Measurements from ENCODE around the gene PPP1R37. TPM values are rescaled to one million over a fixed set of nuclear protein-coding genes. Genes with fewer than 3 reads are reported as not detected.

Gene PPP1R37
- total RNA-seq, 1 experiment from 2014 or later = 8.0 TPM

DNA sequence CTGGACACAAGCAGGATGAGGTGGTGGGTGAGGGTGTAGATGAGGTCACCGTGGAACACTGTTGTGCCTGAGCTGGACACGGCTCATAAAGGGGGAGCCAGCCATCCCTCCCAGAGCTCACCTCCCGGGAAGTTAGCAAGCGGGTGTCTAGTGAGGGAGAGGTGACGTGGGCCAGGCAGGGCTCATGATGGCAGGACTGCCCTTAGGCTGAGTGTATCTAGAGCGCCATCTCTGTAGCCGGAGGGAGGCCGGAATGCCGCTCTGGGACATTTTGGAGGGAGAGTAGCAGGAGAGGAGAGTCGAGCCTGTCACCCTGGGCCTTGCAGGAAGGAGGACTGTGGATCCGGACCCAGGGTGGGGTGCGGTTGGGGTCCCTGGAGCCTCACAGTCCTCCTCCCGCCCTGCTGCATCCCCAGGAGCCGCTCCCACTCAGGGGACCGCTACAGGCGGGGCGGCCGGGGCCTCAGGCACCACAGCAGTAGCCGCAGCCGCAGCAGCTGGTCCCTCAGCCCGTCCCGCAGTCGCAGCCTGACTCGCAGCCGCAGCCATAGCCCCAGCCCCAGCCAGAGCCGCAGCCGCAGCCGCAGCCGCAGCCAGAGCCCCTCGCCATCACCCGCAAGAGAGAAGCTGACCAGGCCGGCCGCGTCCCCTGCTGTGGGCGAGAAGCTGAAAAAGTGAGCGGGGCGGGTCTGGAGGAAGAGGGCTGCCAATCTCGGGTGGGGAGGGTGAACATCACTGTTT lies 25.9 kb upstream of the PPP1R37 start:
- Histone ChIP-seq H3K27me3 (ENCODE audit: low read length) (no peaks in the 10 kb centered on the region), H3K9ac (ENCODE audit: low read length) (no peak overlapping the region), H2AFZ (ENCODE audit: low read length) (no peak overlapping the region), H3K27ac (ENCODE audit: low read length) (no peak overlapping the region), H3K9me2 (replicated peaks; ENCODE audit: insufficient read depth, low read length) (no peaks in the 10 kb centered on the region), H3K4me2 (ENCODE audit: low read depth, low read length, poor library complexity, severe bottlenecking) (no peak overlapping the region), H3K4me3 (ENCODE audit: low read length) (no peak overlapping the region), H3K4me1 (ENCODE audit: low read length) (peaks cover 19% of the 10 kb centered on the region), H3K36me3 (ENCODE audit: insufficient read depth, low read length) (peaks cover 9% of the 10 kb centered on the region), H3K79me2 (ENCODE audit: low read length) (no peaks in the 10 kb centered on the region), H4K20me1 (ENCODE audit: insufficient read depth, low read depth, low read length) (peaks cover 28% of the 10 kb centered on the region), H3K9me3 (ENCODE audit: low read length) (no peaks in the 10 kb centered on the region)
- DNase-seq = no peak

DNA sequence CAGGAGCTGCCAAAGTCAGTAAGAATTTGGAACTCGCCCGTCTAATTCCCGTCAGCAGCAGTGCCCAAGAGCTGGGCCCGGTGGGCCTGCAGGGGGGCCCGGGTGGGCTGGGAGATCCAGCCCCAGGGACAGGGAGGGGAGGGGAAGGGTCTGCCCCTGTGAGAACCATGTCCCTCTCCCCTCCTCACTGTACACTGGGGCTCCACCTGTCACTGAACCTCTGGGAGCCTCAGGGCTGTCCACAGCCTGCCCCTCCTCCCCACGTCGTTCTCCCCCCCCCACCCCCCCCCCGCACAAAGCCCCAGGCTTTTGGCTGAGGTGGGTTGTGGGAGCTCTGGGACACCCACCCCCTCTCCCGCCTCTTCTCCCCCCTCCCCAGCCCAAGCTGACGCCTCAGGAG lies 24.9 kb upstream of the PPP1R37 start:
- no peak overlapping the region for H3K4me2 ChIP-seq (ENCODE audit: low read depth, low read length, poor library complexity, severe bottlenecking)
- H4K20me1 ChIP-seq (ENCODE audit: insufficient read depth, low read depth, low read length) = peaks cover 37% of the 10 kb centered on the region
- no peak overlapping the region for H3K27ac ChIP-seq (ENCODE audit: low read length)
- H3K9me3 ChIP-seq (ENCODE audit: low read length) = no peaks in the 10 kb centered on the region
- H3K79me2 ChIP-seq (ENCODE audit: low read length) = peaks cover 2% of the 10 kb centered on the region; the same call in 1 of the 2 replicates
- H2AFZ ChIP-seq (ENCODE audit: low read length) = no peak overlapping the region
- peaks cover 6% of the 10 kb centered on the region for H3K36me3 ChIP-seq (ENCODE audit: insufficient read depth, low read length)
- H3K4me3 ChIP-seq (ENCODE audit: low read length) = no peak overlapping the region
- no peak for DNase-seq
- no peak overlapping the region for H3K9ac ChIP-seq (ENCODE audit: low read length)
- H3K27me3 ChIP-seq (ENCODE audit: low read length) = no peaks in the 10 kb centered on the region
- peaks cover 27% of the 10 kb centered on the region for H3K4me1 ChIP-seq (ENCODE audit: low read length)
- no peaks in the 10 kb centered on the region for H3K9me2 ChIP-seq (replicated peaks; ENCODE audit: insufficient read depth, low read length)

- no peak overlapping the region for H3K9ac ChIP-seq (ENCODE audit: low read length)
- H3K9me2 ChIP-seq (replicated peaks; ENCODE audit: insufficient read depth, low read length) = no peaks in the 10 kb centered on the region
- H3K79me2 ChIP-seq (ENCODE audit: low read length) = peaks cover 3% of the 10 kb centered on the region
- H3K27ac ChIP-seq (ENCODE audit: low read length) = no peak overlapping the region
- no peak overlapping the region for H3K4me3 ChIP-seq (ENCODE audit: low read length)
- H2AFZ ChIP-seq (ENCODE audit: low read length) = no peak overlapping the region
- no peak overlapping the region for H3K4me2 ChIP-seq (ENCODE audit: low read depth, low read length, poor library complexity, severe bottlenecking)
- H3K9me3 ChIP-seq (ENCODE audit: low read length) = no peaks in the 10 kb centered on the region
- peaks cover 28% of the 10 kb centered on the region for H3K4me1 ChIP-seq (ENCODE audit: low read length)
- peaks cover 38% of the 10 kb centered on the region for H4K20me1 ChIP-seq (ENCODE audit: insufficient read depth, low read depth, low read length)
- DNase-seq = peak; percentile 59
- peaks cover 2% of the 10 kb centered on the region for H3K36me3 ChIP-seq (ENCODE audit: insufficient read depth, low read length)
- no peaks in the 10 kb centered on the region for H3K27me3 ChIP-seq (ENCODE audit: low read length)
These were observed 23.9 kb upstream of the PPP1R37 start for GRCh38 chr19:45069056-45069455.

DNA sequence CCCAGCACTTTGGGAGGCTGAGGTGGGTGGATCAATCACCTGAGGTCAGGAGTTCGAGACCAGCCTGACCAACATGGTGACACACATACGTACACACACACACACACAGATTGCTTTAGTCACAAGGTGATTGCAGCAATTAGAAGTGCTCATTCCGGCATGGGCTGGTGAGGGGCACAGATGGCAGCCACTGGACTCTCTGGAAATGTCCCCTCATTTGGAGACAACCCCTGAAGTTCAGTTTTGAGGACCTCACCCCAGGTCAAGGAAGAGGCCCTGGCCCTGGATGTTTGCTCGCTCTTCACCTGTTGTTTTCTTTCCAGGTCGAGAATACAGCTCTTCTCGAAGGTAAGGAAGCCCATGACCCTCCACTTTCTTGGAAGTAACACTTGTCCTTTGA lies 22.8 kb upstream of the PPP1R37 start:
- Histone ChIP-seq H3K9ac (ENCODE audit: low read length) (no peak overlapping the region), H3K9me2 (replicated peaks; ENCODE audit: insufficient read depth, low read length) (no peaks in the 10 kb centered on the region), H3K36me3 (ENCODE audit: insufficient read depth, low read length) (peaks cover 9% of the 10 kb centered on the region), H3K27me3 (ENCODE audit: low read length) (no peaks in the 10 kb centered on the region), H3K27ac (ENCODE audit: low read length) (peak overlapping the region; percentile 61), H4K20me1 (ENCODE audit: insufficient read depth, low read depth, low read length) (peaks cover 48% of the 10 kb centered on the region), H3K79me2 (ENCODE audit: low read length) (peaks cover 13% of the 10 kb centered on the region), H2AFZ (ENCODE audit: low read length) (no peak overlapping the region), H3K4me1 (ENCODE audit: low read length) (peaks cover 39% of the 10 kb centered on the region), H3K4me2 (ENCODE audit: low read depth, low read length, poor library complexity, severe bottlenecking) (no peak overlapping the region), H3K9me3 (ENCODE audit: low read length) (no peaks in the 10 kb centered on the region), H3K4me3 (ENCODE audit: low read length) (no peak overlapping the region)
- DNase-seq = peak; percentile 51

GRCh38 chr19:45070861-45071544 lies 22.0 kb upstream of the PPP1R37 start:
- H3K9ac ChIP-seq (ENCODE audit: low read length) = peak overlapping the region; percentile 4; the same call in 1 of the 2 replicates
- no peaks in the 10 kb centered on the region for H3K9me2 ChIP-seq (replicated peaks; ENCODE audit: insufficient read depth, low read length)
- H3K4me1 ChIP-seq (ENCODE audit: low read length) = peaks cover 39% of the 10 kb centered on the region
- peaks cover 18% of the 10 kb centered on the region for H3K79me2 ChIP-seq (ENCODE audit: low read length)
- peak; percentile 60 for DNase-seq
- H3K4me2 ChIP-seq (ENCODE audit: low read depth, low read length, poor library complexity, severe bottlenecking) = no peak overlapping the region
- H3K9me3 ChIP-seq (ENCODE audit: low read length) = no peaks in the 10 kb centered on the region
- H3K27me3 ChIP-seq (ENCODE audit: low read length) = no peaks in the 10 kb centered on the region
- no peak overlapping the region for H3K4me3 ChIP-seq (ENCODE audit: low read length)
- H3K27ac ChIP-seq (ENCODE audit: low read length) = peak overlapping the region; percentile 61
- peaks cover 48% of the 10 kb centered on the region for H4K20me1 ChIP-seq (ENCODE audit: insufficient read depth, low read depth, low read length)
- H2AFZ ChIP-seq (ENCODE audit: low read length) = no peak overlapping the region
- H3K36me3 ChIP-seq (ENCODE audit: insufficient read depth, low read length) = peaks cover 9% of the 10 kb centered on the region

- no peak overlapping the region for H3K4me3 ChIP-seq (ENCODE audit: low read length)
- H3K4me2 ChIP-seq (ENCODE audit: low read depth, low read length, poor library complexity, severe bottlenecking) = no peak overlapping the region
- H3K9me2 ChIP-seq (replicated peaks; ENCODE audit: insufficient read depth, low read length) = no peaks in the 10 kb centered on the region
- no peak overlapping the region; the same call in 1 of the 2 replicates for H3K27ac ChIP-seq (ENCODE audit: low read length)
- H3K4me1 ChIP-seq (ENCODE audit: low read length) = peaks cover 41% of the 10 kb centered on the region
- H3K27me3 ChIP-seq (ENCODE audit: low read length) = no peaks in the 10 kb centered on the region
- no peaks in the 10 kb centered on the region for H3K9me3 ChIP-seq (ENCODE audit: low read length)
- H3K9ac ChIP-seq (ENCODE audit: low read length) = no peak overlapping the region
- peaks cover 21% of the 10 kb centered on the region for H3K79me2 ChIP-seq (ENCODE audit: low read length)
- H4K20me1 ChIP-seq (ENCODE audit: insufficient read depth, low read depth, low read length) = peaks cover 48% of the 10 kb centered on the region
- peaks cover 9% of the 10 kb centered on the region for H3K36me3 ChIP-seq (ENCODE audit: insufficient read depth, low read length)
- no peak for DNase-seq
- H2AFZ ChIP-seq (ENCODE audit: low read length) = no peak overlapping the region
These were observed 21.4 kb upstream of the PPP1R37 start for GRCh38 chr19:45071545-45071938.

DNA sequence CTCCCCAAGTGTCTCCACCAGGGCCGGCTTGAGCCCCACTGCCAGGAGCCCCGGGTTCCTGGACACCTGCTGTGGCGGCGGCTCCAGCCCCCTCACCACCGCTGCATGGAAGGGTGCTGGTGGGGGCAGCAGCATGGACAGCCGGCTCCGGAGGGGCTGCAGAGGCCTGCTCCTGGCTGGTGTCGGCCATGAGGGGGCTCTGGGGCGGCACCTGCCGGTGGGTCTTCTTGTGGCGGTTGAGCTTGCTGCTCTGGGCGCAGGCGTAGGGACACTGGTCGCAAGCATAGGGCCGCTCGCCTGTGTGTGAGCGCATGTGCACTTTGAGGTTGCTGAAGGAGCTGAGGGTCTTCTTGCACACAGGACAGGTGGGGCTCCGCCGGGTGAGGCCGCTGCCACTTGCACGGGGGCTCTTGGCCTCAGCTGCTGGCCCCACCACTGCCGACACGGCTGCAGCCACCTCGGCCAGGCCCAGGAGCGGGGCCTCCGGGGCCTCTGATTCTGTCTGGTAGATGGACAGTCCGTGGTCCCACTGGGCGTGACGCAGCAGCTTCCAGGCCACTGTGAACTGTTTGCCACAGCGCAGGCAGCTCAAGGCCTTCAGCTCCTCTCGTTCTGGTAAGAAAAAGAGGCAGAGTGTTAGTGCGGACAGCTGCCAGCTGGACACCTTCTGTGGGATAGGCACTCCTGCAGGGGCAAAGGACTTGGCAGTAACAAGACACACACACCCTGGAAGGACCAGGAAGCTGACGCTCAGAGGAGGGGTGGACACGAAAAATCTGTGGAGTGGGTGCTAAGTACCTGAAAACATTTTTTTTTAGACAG lies 20.8 kb upstream of the PPP1R37 start:
- H3K9me3 ChIP-seq (ENCODE audit: low read length) = no peaks in the 10 kb centered on the region
- peaks cover 47% of the 10 kb centered on the region for H3K4me1 ChIP-seq (ENCODE audit: low read length)
- H3K36me3 ChIP-seq (ENCODE audit: insufficient read depth, low read length) = peaks cover 9% of the 10 kb centered on the region
- no peak for DNase-seq
- H3K4me2 ChIP-seq (ENCODE audit: low read depth, low read length, poor library complexity, severe bottlenecking) = no peak overlapping the region
- H3K9ac ChIP-seq (ENCODE audit: low read length) = no peak overlapping the region
- H3K4me3 ChIP-seq (ENCODE audit: low read length) = no peak overlapping the region
- H3K27ac ChIP-seq (ENCODE audit: low read length) = no peak overlapping the region; the same call in 1 of the 2 replicates
- no peaks in the 10 kb centered on the region for H3K9me2 ChIP-seq (replicated peaks; ENCODE audit: insufficient read depth, low read length)
- peaks cover 27% of the 10 kb centered on the region for H3K79me2 ChIP-seq (ENCODE audit: low read length)
- H3K27me3 ChIP-seq (ENCODE audit: low read length) = no peaks in the 10 kb centered on the region
- no peak overlapping the region for H2AFZ ChIP-seq (ENCODE audit: low read length)
- H4K20me1 ChIP-seq (ENCODE audit: insufficient read depth, low read depth, low read length) = peaks cover 48% of the 10 kb centered on the region
